Peyer's patch (tissue), 4 donors: Measurements from ENCODE around the gene TMIGD3. TPM values are rescaled to one million over a fixed set of nuclear protein-coding genes. Genes with fewer than 3 reads are reported as not detected.

ENCODE experiments used
- DNase-seq, 3 donors: peaks; one replicate each; pipeline ENCODE4 v3.0.0-alpha.2; 2017 to 2019
- H3K27ac ChIP-seq, 4 donors: fragments of 200-600 bp; sonication (generic); one replicate each; pipeline ENCODE4 v1.5.1; 2016 to 2019
- H3K27me3 ChIP-seq, 2 donors: fragments of 200-600 bp; sonication (generic); one replicate each; pipeline ENCODE4 v1.5.1; 2019
- H3K36me3 ChIP-seq, 3 donors: fragments of 200-600 bp; sonication (generic); one replicate each; pipeline ENCODE4 v1.5.1; 2016 to 2019
- H3K4me1 ChIP-seq, 4 donors: fragments of 200-600 bp; sonication (generic); one replicate each; pipeline ENCODE4 v1.5.1; 2016 to 2019
- H3K4me3 ChIP-seq, 4 donors: fragments of 200-600 bp; sonication (generic); 1 replicate in 3 of 4; 2 replicates in 1 of 4; pipeline ENCODE4 v1.5.1; 2016 to 2019; ENCODE audit warnings: mild to moderate bottlenecking in 1 of 4
- H3K9me3 ChIP-seq, 4 donors: fragments of 200-600 bp; sonication (generic); one replicate each; pipeline ENCODE4 v1.5.1; 2016 to 2019; ENCODE audit warnings: mild to moderate bottlenecking in 1 of 4
- CTCF ChIP-seq, 6 experiments: fragments of 450-650 bp in 4 of 6; fragments of 200-600 bp in 2 of 6; sonication (generic) in 1 of 6; IDR thresholded peaks; one replicate each; pipeline ENCODE4 v1.5.1; 2017 to 2019; ENCODE audit warnings: antibody characterized with exemption in 6 of 6, mild to moderate bottlenecking in 3 of 6, moderate library complexity in 1 of 6
- POLR2A ChIP-seq, 2 donors: fragments of 450-650 bp; IDR thresholded peaks; one replicate each; pipeline ENCODE4 v1.5.1; 2017; ENCODE audit warnings: antibody characterized with exemption in 2 of 2, mild to moderate bottlenecking in 2 of 2, moderate library complexity in 2 of 2
- total RNA-seq, 4 donors: library from RNA; depleted of rRNA; stranded (reverse); fragments of >200 nt; gene quantifications; one replicate each; pipeline ENCODE4 v1.1.0, GENCODE V29; 2016

TMIGD3 gene
- total RNA-seq, 4 donors from 2014 or later, result 2.1 to 27.2 (median 6.4) TPM; not detected in 1

GRCh38 chr1:111480674-111481073 is 22.8 kb downstream of the TMIGD3 start:
- no peaks in the 10 kb centered on the region for H3K9me3 ChIP-seq
- no peak for TF ChIP-seq POLR2A (IDR thresholded peaks at IDR 0.05)
- TF ChIP-seq CTCF (IDR thresholded peaks at IDR 0.05), result no peak
- peaks cover 0 to 12% (median 6%) of the 10 kb centered on the region in 4 donors for H3K4me1 ChIP-seq
- no peak for DNase-seq
- no peak overlapping the region for H3K27ac ChIP-seq
- no peak overlapping the region for H3K4me3 ChIP-seq
- no peaks in the 10 kb centered on the region for H3K27me3 ChIP-seq
- H3K36me3 ChIP-seq, result no peaks in the 10 kb centered on the region

- no peaks in the 10 kb centered on the region for H3K27me3 ChIP-seq
- no peak overlapping the region for H3K4me3 ChIP-seq
- peaks cover 0 to 5% (median 0%) of the 10 kb centered on the region in 3 donors for H3K36me3 ChIP-seq
- TF ChIP-seq POLR2A (IDR thresholded peaks at IDR 0.05), result no peak
- TF ChIP-seq CTCF (IDR thresholded peaks at IDR 0.05), result no peak
- no peaks in the 10 kb centered on the region for H3K9me3 ChIP-seq
- peak overlapping the region; percentile 24 to 66 (median 59) for H3K27ac ChIP-seq
- peak in 2 of 3 donors; percentile 67 to 68 for DNase-seq
- H3K4me1 ChIP-seq, result peaks cover 0 to 12% (median 6%) of the 10 kb centered on the region in 4 donors
Measured at GRCh38 chr1:111476761-111477309, 26.6 kb downstream of the TMIGD3 start.

GRCh38 chr1:111476214-111476613 is 27.2 kb downstream of the TMIGD3 start:
- Histone ChIP-seq H3K4me1 (peaks cover 0 to 12% (median 6%) of the 10 kb centered on the region in 4 donors), H3K4me3 (no peak overlapping the region), H3K9me3 (no peaks in the 10 kb centered on the region), H3K27me3 (no peaks in the 10 kb centered on the region), H3K27ac (peak overlapping the region; percentile 24 to 66 (median 60)), H3K36me3 (peaks cover 0 to 6% (median 0%) of the 10 kb centered on the region in 3 donors)
- no peak for DNase-seq
- TF ChIP-seq CTCF (IDR thresholded peaks at IDR 0.05) (no peak), POLR2A (IDR thresholded peaks at IDR 0.05) (no peak)

- no peak for DNase-seq
- H3K27me3 ChIP-seq, result no peaks in the 10 kb centered on the region
- H3K27ac ChIP-seq, result peak overlapping the region in 3 of 4 donors; percentile 60 to 66 (median 61)
- TF ChIP-seq POLR2A (IDR thresholded peaks at IDR 0.05), result no peak
- TF ChIP-seq CTCF (IDR thresholded peaks at IDR 0.05), result no peak
- H3K4me3 ChIP-seq, result no peak overlapping the region
- H3K36me3 ChIP-seq, result peaks cover 0 to 6% (median 0%) of the 10 kb centered on the region in 3 donors
- H3K4me1 ChIP-seq, result peaks cover 0 to 13% (median 6%) of the 10 kb centered on the region in 4 donors
- H3K9me3 ChIP-seq, result no peaks in the 10 kb centered on the region
Measured at GRCh38 chr1:111475701-111476100, 27.7 kb downstream of the TMIGD3 start.

- peak overlapping the region; percentile 26 to 55 (median 40) for H3K27ac ChIP-seq
- TF ChIP-seq POLR2A (IDR thresholded peaks at IDR 0.05), result no peak
- TF ChIP-seq CTCF (IDR thresholded peaks at IDR 0.05), result no peak
- peaks cover 0 to 11% (median 0%) of the 10 kb centered on the region in 3 donors for H3K36me3 ChIP-seq
- H3K4me3 ChIP-seq, result peak overlapping the region in 3 of 4 donors; percentile 3 to 15 (median 4)
- peaks cover 0 to 22% (median 6%) of the 10 kb centered on the region in 4 donors for H3K4me1 ChIP-seq
- H3K27me3 ChIP-seq, result no peaks in the 10 kb centered on the region
- H3K9me3 ChIP-seq, result no peaks in the 10 kb centered on the region
- DNase-seq, result no peak
Measured at GRCh38 chr1:111474521-111474920, 28.9 kb downstream of the TMIGD3 start.
